IPS-NIHi11 (cell line): ENCODE data around the gene TMEM45A.
"Not testable (repeated sequence)": the region's sequence is repeated elsewhere in the genome, so short reads cannot be mapped to it uniquely, and the experiment has no call there.

ENCODE experiments used
- DNase-seq: peaks from one replicate; pipeline ENCODE4 v3.0.0; 2012; ENCODE audit warnings: mixed read lengths, low spot score

The TMEM45A gene

DNA sequence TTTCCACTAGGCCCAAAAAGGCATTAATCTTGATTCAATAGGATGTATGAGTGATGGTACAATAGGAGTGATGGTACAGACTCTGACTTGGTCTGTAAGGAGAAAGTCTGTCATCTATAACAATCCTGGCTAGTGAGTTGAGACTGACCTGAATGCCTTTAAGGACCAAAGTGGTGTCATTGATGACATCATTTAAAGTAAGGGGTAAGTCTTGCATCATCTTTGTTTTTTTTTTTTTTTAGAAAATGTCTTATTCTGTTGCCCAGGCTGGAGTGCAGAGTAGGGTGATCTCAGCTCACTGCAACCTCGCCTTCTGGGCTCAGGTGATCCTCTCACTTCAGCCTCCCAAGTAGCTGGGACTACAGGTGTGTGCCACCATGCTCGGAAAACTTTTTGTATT is 5.6 kb upstream of the TMEM45A start:
- no peak for DNase-seq

GRCh38 chr3:100489118-100489517 is 3.3 kb upstream of the TMEM45A start:
- no peak for DNase-seq

GRCh38 chr3:100496711-100497261 is 4.4 kb downstream of the TMEM45A start:
- DNase-seq, result no peak

GRCh38 chr3:100499651-100500050 is 7.2 kb downstream of the TMEM45A start:
- DNase-seq, result no peak

DNA sequence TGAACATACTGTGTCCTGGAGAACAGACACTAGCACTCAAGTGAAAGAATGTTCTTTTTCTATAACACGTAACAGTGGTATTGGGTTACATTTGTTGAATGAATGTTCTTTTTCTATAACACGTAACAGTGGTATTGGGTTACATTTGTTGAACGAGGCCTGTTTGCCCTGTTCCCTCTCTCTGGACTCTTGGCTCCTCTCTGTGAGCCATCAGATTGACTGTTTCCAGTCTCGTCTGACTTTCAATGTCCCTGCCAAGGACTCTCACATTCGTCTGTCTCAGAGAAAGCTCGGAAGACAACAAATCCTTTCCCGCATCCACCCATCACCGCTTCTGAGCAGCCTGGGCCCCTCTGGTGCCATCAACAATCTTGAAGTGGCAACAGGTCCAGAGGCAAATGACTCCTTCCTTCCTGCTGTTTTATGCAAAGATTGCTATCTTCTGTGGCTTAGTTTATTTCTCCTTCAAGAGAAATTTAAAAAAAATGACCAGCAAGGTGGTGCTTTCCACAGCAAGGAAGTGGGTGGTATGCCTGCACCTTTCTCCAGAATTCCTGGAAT is 8.0 kb downstream of the TMEM45A start:
- no peak for DNase-seq

- no peak for DNase-seq
Measured at GRCh38 chr3:100503448-100503847, 11.0 kb downstream of the TMEM45A start.

DNA sequence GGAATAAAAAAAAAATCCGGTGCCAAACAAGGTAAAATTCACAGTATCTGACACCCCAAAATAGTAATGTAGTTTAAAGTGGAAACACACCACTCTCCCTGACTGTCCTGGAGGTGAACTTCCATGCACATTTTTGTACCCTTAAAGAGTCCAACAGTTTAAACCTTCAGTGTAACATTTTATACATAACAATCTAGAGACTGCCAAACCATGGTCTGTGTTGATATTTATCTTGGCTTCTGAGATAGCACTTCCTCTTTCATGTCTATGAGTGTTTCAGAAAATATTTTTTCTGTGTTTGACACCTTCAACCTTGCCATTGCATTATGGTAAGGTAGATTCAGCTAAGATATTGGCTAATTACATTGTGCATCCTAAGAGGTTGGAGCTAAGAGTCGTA is 13.9 kb downstream of the TMEM45A start:
- no peak for DNase-seq

DNA sequence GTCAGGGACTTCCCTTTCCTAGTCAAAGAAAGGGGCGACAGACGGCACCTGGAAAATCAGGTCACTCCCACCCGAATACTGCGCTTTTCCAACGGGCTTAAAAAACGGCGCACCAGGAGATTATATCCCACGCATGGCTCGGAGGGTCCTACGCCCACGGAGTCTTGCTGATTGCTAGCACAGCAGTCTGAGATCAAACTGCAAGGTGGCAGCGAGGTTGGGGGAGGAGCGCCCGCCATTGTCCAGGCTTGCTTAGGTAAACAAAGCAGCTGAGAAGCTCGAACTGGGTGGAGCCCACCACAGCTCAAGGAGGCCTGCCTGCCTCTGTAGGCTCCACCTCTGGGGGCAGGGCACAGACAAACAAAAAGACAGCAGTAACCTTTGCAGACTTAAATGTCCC is 17.4 kb downstream of the TMEM45A start:
- DNase-seq, result not testable (repeated sequence)

- DNase-seq, result no peak
Measured at GRCh38 chr3:100516232-100516631, 23.8 kb downstream of the TMEM45A start.

- DNase-seq, result no peak
Measured at GRCh38 chr3:100516838-100517237, 24.4 kb downstream of the TMEM45A start.

- DNase-seq, result no peak
Measured at GRCh38 chr3:100517276-100517675, 24.9 kb downstream of the TMEM45A start.

GRCh38 chr3:100518244-100518643 is 25.8 kb downstream of the TMEM45A start:
- no peak for DNase-seq

GRCh38 chr3:100518983-100519382 is 26.6 kb downstream of the TMEM45A start:
- DNase-seq, result no peak

DNA sequence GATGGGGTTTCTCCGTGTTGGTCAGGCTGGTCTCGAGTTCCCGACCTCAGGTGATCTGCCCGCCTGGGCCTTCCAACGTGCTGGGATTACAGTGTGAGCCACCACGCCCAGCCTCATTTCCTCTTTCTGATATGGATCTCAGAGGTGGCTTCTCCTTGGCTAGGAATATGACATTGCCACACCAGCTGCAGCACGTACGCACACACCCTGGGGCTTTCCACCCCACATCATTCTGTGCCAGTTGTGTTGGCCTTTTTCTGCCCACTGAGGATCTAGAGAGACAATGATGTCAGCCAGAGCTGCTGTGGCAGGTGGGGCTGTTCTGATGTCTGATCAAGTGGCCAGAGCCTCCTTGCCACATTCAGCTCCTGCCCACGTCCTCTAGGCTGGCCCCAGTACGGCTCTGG is 29.0 kb downstream of the TMEM45A start:
- DNase-seq, result no peak

GRCh38 chr3:100522125-100522524 is 29.7 kb downstream of the TMEM45A start:
- no peak for DNase-seq

DNA sequence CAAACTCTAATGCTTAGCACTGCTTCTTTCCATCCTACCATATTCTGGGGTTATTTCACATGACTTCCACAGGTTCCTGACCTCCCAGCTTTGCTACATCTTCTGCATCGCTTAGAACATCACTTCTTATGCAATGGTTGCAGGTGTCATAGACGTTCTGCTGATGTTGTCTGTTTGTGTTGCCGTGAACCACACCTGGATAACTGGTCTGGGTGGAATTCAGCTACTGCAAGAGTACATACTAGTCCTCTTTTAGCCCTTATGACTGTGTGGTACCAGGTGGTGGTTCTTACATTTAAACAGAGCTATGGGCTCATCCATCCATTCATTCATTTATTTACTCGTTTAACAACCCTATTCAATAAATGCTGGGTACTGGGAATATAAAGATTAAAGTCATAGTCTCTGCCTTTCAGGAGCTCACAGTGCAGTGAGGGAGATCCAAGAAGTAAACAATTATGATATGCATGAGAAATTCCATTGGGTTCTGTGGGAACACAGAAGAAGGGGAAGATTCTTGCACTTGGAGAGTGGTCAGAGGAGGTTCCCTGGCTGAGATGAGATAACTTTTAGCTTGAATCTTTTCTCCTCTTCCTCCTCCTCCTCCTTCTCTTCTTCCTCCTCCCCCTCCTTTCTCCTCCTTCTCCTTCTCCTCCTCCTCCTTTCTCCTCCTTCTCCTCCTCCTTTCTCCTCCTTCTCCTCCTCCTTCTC is 30.8 kb downstream of the TMEM45A start:
- no peak for DNase-seq

GRCh38 chr3:100525753-100526612 is 33.6 kb downstream of the TMEM45A start:
- no peak for DNase-seq

DNA sequence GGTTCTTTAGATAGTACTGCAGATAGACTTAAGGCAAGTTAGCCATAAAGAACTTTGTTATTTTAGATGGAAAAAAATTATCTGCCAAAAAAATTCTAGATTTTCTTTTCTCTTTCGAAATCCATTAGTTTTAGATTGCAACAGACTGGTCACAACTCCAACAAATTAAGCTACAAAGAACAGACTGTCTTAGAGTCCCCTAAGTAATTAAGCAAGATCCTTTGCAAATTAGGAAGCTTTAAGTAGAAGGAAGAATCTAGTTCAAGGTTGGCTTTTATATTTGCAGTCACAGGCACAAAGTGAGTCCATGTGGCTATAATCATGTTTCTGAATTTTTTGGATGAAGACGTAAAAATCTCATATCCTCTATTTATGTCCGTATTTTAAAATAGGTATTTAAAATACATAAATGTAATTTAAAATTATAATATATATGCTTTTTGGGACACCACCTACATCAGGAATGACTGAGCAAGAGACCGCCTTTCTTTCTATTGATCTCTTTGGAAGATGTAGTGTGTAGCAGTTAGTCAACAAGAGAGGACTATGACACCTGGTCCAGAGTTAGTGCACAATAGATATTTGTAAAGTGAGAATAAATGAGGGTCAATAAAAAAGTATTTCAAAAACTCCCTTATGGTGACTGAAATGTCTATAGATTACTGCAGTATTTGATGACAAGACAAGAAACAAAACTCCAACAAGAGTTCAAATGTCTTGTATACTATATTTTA is 34.4 kb downstream of the TMEM45A start:
- no peak for DNase-seq

GRCh38 chr3:100527347-100527735 is 34.9 kb downstream of the TMEM45A start:
- DNase-seq, result no peak

- no peak for DNase-seq
Measured at GRCh38 chr3:100531093-100531492, 38.7 kb downstream of the TMEM45A start.

DNA sequence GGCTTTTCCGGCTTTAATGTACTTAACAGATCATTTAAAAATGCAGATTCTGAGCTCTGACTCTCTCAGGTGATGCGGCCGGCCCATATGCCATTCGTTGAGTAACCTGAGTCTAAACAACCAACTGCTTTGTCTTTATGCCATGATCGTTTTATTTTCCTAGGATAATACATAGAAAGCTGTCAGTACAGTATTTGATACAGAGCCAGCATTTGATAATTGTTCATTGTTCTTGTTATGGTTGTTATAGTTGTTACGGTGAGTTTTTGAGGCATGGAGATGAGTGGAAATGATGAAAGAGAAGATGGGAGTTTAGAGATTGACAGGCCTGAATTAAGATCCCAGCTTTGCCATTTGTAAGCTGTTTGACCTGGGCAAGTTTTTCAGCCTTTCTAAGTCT is 40.0 kb downstream of the TMEM45A start:
- no peak for DNase-seq

- no peak for DNase-seq
Measured at GRCh38 chr3:100533176-100533575, 40.8 kb downstream of the TMEM45A start.
